Naive B cell (primary cell): ENCODE data around the gene MAGEH1. TPM values are rescaled to one million over a fixed set of nuclear protein-coding genes. Genes with fewer than 3 reads are reported as not detected.
A peak's percentile ranks its signal among the peaks of the same experiment; 100 is the strongest.

Experiments
- ATAC-seq, 2 donors: fragments of 150-1000 bp; cut with Tn5 transposase; 2 replicates each; pipeline ENCODE4 v1.10.0; 2021; ENCODE audit warnings: low read depth in 2 of 2, mild to moderate bottlenecking in 2 of 2, moderate library complexity in 2 of 2
- DNase-seq: peaks from one replicate; pipeline ENCODE4 v3.0.0; 2022
- H3K27ac Mint-ChIP-seq, 6 donors: one replicate each; pipeline ENCODE4 v1.8.0; 2020 to 2022; ENCODE audit warnings: mild to moderate bottlenecking in 6 of 6, mixed read lengths in 6 of 6, moderate library complexity in 5 of 6, inconsistent platforms in 2 of 6
- H3K27me3 Mint-ChIP-seq, 3 donors: one replicate each; pipeline ENCODE4 v1.8.0; 2021 to 2022; ENCODE audit warnings: mixed read lengths in 3 of 3, mild to moderate bottlenecking in 1 of 3
- H3K36me3 Mint-ChIP-seq, 2 donors: one replicate each; pipeline ENCODE4 v1.8.0; 2020 to 2022; ENCODE audit warnings: mixed read lengths in 2 of 2, inconsistent platforms in 1 of 2, mild to moderate bottlenecking in 1 of 2
- H3K4me1 Mint-ChIP-seq, 3 donors: one replicate each; pipeline ENCODE4 v1.8.0; 2020 to 2022; ENCODE audit warnings: mixed read lengths in 3 of 3, inconsistent platforms in 1 of 3, mild to moderate bottlenecking in 1 of 3, moderate library complexity in 1 of 3
- H3K4me3 Mint-ChIP-seq, 8 donors: one replicate each; pipeline ENCODE4 v1.8.0; 2020 to 2022; ENCODE audit warnings: mild to moderate bottlenecking in 8 of 8, mixed read lengths in 8 of 8, moderate library complexity in 8 of 8, inconsistent platforms in 2 of 8
- H3K9me3 Mint-ChIP-seq, 7 donors: one replicate each; pipeline ENCODE4 v1.8.0; 2020 to 2022; ENCODE audit warnings: mixed read lengths in 7 of 7, mild to moderate bottlenecking in 5 of 7, inconsistent platforms in 2 of 7, moderate library complexity in 1 of 7
- polyA plus RNA-seq, 6 donors: library from polyadenylated mRNA; unstranded; fragments of 300-500 nt; fragmentation: Illumina TruSeq; gene quantifications; one replicate each; pipeline ENCODE4 v1.2.3, GENCODE V29; 2021; ENCODE audit warnings: low read depth in 6 of 6

MAGEH1 gene
- polyA plus RNA-seq, 6 donors from 2014 or later = 19.4 to 32.2 (median 27.6) TPM

DNA sequence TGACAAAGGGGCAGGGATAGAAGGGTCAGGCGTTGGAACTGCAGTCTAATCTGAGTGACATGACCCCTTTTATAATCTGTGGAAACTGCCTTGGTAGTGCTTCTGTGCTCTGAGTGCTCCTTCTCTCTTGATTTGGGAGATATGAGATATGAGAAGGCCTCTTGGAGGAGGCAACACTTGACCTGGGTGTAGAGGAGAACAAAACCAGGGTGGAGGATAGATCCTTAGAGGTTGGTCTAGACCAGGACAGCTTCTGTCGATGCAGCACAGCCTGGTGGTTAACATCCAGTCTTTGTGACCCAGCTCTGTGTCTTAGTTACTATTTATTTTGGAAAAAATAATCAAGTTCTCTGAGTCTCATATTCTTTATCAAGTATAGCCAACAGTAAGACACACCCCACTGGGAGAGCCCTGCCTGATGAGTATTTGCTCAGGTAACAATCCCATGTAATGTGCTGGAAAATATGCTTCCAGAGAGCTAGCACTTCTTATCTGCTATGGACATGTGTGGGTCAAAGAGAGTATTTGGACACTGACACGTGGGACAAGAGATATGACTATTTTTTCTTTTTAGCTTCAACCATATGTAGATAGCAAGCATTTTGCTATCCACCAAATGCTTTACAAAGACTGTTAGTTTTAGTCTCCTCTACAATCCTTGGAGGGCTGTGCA, 28.6 kb downstream of the MAGEH1 start:
- no peak for DNase-seq
- Mint-ChIP-seq H3K4me1 (peaks cover 0 to 2% (median 0%) of the 10 kb centered on the region in 3 donors), H3K27ac (no peak overlapping the region), H3K4me3 (no peak overlapping the region), H3K36me3 (no peaks in the 10 kb centered on the region), H3K9me3 (no peaks in the 10 kb centered on the region), H3K27me3 (peaks cover 0 to 8% (median 0%) of the 10 kb centered on the region in 3 donors)
- ATAC-seq = no peak

DNA sequence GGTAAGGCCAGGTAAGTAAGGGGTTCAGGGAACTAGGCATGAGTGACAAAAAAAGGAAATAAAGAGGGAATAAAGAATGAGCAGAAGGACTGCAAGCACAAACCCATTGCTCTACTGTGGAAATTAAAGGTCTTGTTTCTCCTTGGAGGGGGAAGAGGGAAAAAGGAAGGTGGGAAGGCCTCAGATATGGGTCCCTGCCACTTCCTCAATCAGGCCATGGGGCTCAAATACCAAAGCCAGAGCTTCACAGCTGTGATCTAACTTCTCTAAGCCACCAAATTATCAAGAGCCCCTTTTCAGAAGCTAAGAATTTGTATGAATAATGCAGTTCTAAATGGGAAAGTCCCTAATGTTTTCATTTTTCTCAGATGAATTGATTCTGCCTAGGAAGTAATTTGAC, 33.0 kb downstream of the MAGEH1 start:
- peak overlapping the region in 2 of 6 donors; percentile 54 to 58 for H3K27ac Mint-ChIP-seq
- no peak for DNase-seq
- peak overlapping the region in 1 of 8 donors; percentile 41 for H3K4me3 Mint-ChIP-seq
- H3K9me3 Mint-ChIP-seq = no peaks in the 10 kb centered on the region
- H3K4me1 Mint-ChIP-seq = peaks cover 4 to 10% (median 5%) of the 10 kb centered on the region in 3 donors
- no peak for ATAC-seq
- H3K36me3 Mint-ChIP-seq = no peaks in the 10 kb centered on the region
- peaks cover 0 to 8% (median 0%) of the 10 kb centered on the region in 3 donors for H3K27me3 Mint-ChIP-seq

DNA sequence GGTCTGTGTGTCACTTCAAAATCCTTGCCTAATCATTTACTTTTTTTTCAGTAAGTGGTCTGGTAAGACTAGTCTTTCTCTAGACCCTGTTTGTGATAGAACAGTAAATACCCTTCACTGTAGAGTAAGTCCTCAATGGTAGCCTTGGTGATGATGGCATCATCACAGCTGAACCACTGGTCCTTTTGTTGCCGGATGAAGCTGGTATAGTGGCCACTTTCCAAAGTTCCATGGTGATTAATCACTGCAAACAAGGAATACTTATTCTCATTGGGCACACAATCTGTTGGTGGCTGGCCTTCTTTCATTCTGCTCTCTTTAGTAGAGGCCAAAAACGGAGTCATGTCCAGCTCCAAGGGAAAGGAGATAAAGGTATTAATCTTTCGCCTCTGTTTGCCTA, 34.8 kb downstream of the MAGEH1 start:
- H3K27ac Mint-ChIP-seq = no peak overlapping the region
- H3K9me3 Mint-ChIP-seq = no peaks in the 10 kb centered on the region
- H3K4me3 Mint-ChIP-seq = peak overlapping the region in 1 of 8 donors; percentile 65
- no peaks in the 10 kb centered on the region for H3K36me3 Mint-ChIP-seq
- ATAC-seq = no peak
- peaks cover 4 to 10% (median 5%) of the 10 kb centered on the region in 3 donors for H3K4me1 Mint-ChIP-seq
- no peak for DNase-seq
- H3K27me3 Mint-ChIP-seq = peaks cover 0 to 6% (median 0%) of the 10 kb centered on the region in 3 donors

DNA sequence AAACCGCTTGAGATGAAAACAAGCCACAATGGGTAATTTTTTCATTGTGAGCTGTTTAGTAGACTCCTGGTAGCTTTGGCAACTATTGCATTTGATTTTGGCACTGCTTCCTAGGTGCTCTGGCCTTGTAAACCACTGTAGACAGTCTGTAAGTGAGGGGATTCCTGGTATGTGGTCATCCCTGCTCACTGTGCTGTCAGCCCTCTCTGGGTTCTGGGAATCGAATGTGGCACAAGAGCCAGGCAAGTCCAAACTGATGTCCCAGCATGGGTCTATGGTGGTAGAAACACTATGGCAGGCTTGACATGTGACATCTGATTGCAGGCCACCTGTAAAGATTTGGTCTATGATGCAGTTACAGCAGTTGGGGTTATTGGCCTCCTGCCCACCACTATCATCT, 35.2 kb downstream of the MAGEH1 start:
- Mint-ChIP-seq H3K4me3 (peak overlapping the region in 2 of 8 donors; percentile 86 to 99), H3K4me1 (peaks cover 4 to 10% (median 5%) of the 10 kb centered on the region in 3 donors), H3K36me3 (no peaks in the 10 kb centered on the region), H3K27ac (peak overlapping the region in 2 of 6 donors; percentile 22 to 28), H3K27me3 (peaks cover 0 to 1% (median 0%) of the 10 kb centered on the region in 3 donors), H3K9me3 (no peaks in the 10 kb centered on the region)
- DNase-seq (no peak), ATAC-seq (no peak)

DNA sequence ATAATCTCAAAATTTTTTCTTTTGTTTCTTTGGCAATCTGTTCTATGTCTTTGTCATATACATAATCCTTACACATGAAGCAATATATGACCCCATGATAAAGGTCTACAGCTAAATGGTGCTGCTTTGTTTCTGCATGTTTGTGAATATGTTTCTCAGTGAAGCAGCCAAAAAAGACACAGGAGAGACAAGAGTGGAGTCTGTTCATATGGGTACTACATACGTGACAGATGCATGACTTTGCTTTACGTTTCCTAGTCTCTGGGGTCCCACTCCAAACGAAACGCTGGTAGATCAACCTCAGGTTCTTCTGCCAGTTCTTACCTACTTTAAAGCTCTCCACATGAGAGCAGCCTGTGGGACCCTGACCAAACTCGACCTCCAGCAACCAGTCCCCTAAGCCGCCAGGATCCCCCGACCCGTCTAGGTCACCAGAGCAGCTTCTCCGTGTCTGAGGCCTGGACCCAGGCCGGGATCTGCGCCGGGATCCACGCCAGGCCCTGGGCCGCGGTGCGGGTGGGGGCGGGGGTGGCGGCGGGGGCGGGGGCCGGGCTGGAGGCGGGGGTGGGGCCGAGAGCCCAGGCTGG, 36.2 kb downstream of the MAGEH1 start:
- H3K4me3 Mint-ChIP-seq = peak overlapping the region; percentile 69 to 99 (median 89)
- no peaks in the 10 kb centered on the region for H3K36me3 Mint-ChIP-seq
- H3K27ac Mint-ChIP-seq = peak overlapping the region in 5 of 6 donors; percentile 51 to 89 (median 71)
- ATAC-seq = no peak
- H3K9me3 Mint-ChIP-seq = no peaks in the 10 kb centered on the region
- DNase-seq = no peak
- peaks cover 4 to 10% (median 5%) of the 10 kb centered on the region in 3 donors for H3K4me1 Mint-ChIP-seq
- no peaks in the 10 kb centered on the region for H3K27me3 Mint-ChIP-seq

DNA sequence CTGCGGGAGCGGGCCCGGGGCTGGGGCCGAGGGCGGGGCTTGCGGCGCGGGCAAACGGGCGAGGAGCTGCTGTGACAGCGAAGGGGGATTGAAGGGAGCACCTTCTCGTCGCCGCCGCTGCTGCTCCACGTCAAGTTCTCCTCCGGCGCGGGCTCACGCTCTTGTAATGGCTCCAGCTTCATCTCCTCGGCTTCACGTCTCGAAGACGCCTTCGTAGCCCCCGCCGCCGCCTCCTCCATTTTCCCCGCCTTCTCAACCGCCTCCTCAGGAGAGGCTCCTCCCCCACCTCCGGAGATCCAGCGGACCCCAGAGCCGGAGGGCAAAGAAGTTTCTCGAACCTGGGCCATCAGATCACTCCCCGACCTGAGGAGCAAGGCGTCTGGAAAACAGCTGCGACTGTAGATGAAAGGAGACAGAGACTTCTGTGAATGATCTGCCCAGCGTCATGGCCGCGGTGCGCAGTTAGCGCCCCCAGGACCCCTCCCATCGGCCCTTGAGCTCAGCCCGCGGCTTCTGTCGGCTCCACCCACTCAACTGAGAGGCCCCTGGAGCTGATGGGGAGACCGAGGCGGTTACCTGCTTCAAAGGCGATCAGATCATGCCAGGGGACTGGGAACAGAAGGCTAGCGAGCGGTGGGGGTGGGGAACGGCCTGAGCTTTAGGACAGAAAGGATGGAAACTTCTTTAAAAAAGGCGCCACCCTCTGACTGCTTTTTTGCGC, 36.8 kb downstream of the MAGEH1 start:
- Mint-ChIP-seq H3K9me3 (no peaks in the 10 kb centered on the region), H3K27ac (peak overlapping the region; percentile 83 to 99 (median 98)), H3K27me3 (no peaks in the 10 kb centered on the region), H3K36me3 (no peaks in the 10 kb centered on the region), H3K4me1 (peaks cover 4 to 10% (median 5%) of the 10 kb centered on the region in 3 donors), H3K4me3 (peak overlapping the region; percentile 86 to 100 (median 96))
- DNase-seq (peak; percentile 70), ATAC-seq (peak; percentile 70 to 71)

DNA sequence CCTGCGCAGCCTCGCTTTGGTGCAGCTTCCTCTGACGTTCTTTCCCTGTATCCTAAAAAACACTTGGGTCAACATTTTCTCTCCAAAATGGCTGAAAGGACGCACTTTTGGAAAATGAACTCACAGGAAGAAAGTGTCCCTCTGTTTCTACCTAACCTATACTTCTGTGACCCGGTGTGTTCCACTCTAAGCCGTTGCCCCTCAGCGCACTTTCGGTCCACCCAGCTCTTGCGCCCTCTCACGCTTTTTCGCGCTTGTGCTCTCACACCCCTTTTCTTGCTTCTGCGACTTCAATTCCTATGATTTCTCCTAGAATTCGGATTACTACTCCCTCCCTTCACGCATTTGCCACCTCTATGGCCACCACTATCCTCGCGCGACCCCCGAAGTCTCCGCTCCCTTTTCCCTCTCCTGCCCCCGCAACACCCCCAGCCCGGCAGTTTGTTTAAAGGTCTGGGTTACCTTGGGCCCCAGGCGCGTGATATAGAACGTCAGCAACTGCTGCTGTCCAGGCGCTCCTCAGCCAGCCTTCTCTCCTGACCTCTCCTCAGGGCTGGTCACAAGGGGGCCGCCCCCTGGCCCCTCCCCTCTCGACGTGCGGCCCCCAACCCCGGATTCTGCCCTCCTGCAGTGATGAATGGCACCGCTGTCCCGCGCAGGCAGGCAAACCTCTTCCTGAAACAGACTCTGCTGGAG, 37.5 kb downstream of the MAGEH1 start, which contains the start of gene USP51:
Gene USP51 (minus strand): TSS at position 535 of the 696 bp plus-strand sequence. CDS start 909 bp downstream, outside the sequence.
- ATAC-seq (peak; percentile 60 to 62), DNase-seq (peak; percentile 38)
- peak within 1 kb of the TSS; percentile 86 to 100 (median 96) for H3K4me3 Mint-ChIP-seq
- H3K27me3 Mint-ChIP-seq = no peaks in the 10 kb centered on the region
- peak within 1 kb of the TSS; percentile 83 to 99 (median 98) for H3K27ac Mint-ChIP-seq
- no peaks in the 10 kb centered on the region for H3K36me3 Mint-ChIP-seq
- H3K9me3 Mint-ChIP-seq = no peaks in the 10 kb centered on the region
- H3K4me1 Mint-ChIP-seq = peaks cover 4 to 10% (median 5%) of the 10 kb centered on the region in 3 donors

DNA sequence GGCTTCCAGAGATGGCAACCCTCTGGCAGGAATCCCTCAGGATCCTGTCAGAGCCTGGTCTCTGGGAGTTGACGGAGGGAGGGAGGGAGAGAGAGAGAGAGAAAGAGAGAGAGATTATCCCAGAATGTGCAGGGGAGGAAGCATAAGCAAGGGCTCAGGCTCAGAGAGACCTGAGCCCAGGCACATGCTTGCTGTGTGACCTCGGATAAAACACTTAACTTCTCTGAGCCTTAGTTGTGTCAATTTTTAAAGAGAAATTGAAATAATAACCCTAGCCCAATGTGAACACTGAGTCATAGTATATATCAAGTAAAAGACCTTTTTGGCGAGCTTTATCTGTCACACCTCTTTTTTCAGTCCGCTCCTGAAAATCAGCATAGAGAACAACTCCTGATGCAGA, 38.2 kb downstream of the MAGEH1 start:
- Mint-ChIP-seq H3K9me3 (no peaks in the 10 kb centered on the region), H3K27ac (peak overlapping the region in 3 of 6 donors; percentile 12 to 97 (median 83)), H3K4me1 (peaks cover 4 to 8% (median 5%) of the 10 kb centered on the region in 3 donors), H3K4me3 (peak overlapping the region; percentile 86 to 100 (median 96)), H3K36me3 (no peaks in the 10 kb centered on the region), H3K27me3 (no peaks in the 10 kb centered on the region)
- ATAC-seq (no peak), DNase-seq (no peak)

DNA sequence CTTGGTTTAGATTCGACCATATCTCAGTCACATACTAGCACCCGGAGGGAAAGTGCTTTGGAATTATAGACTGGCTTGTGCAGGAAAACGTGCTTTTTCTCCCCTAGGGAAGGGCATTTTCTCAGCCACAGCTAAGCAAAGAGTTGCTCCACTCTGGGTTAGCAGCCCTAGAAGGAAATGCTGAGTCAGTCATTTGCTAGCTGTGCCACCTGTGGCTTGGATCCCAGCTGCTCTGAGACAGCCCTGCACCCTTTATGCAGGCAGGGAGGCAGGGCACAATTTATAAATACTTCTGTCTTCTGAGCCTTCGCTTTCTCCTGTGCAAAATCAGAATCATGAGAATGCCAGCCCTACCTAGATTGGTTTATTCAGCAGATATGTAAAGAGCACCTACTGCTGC, 39.0 kb downstream of the MAGEH1 start:
- DNase-seq (no peak), ATAC-seq (no peak)
- H3K27me3 Mint-ChIP-seq = no peaks in the 10 kb centered on the region
- H3K27ac Mint-ChIP-seq = no peak overlapping the region
- no peaks in the 10 kb centered on the region for H3K36me3 Mint-ChIP-seq
- peak overlapping the region in 1 of 8 donors; percentile 99 for H3K4me3 Mint-ChIP-seq
- peaks cover 4 to 8% (median 5%) of the 10 kb centered on the region in 3 donors for H3K4me1 Mint-ChIP-seq
- H3K9me3 Mint-ChIP-seq = no peaks in the 10 kb centered on the region

Other genes with a start within 250 kb of the MAGEH1 start
- not detected for gene PAGE5, start 231.8 kb upstream of the MAGEH1 start, polyA plus RNA-seq
- not detected for gene PAGE3, start 187.2 kb upstream of the MAGEH1 start, polyA plus RNA-seq
- 1 to 10 TPM in 1 of 6 donors, under 1 TPM in 4, not detected in 1; 0.41 to 1.3 (median 0.68) TPM for gene USP51, start 37.7 kb downstream of the MAGEH1 start, polyA plus RNA-seq
- not detected for gene FOXR2, start 171.3 kb downstream of the MAGEH1 start, polyA plus RNA-seq